ENCODE measurements around the gene FAM234B. TPM values are rescaled to one million over a fixed set of nuclear protein-coding genes. Genes with fewer than 3 reads are reported as not detected.
A peak's percentile ranks its signal among the peaks of the same experiment; 100 is the strongest.

The FAM234B gene
- polyA plus RNA-seq, 3 donors = 1.6 to 3.2 (median 2.0) TPM

DNA sequence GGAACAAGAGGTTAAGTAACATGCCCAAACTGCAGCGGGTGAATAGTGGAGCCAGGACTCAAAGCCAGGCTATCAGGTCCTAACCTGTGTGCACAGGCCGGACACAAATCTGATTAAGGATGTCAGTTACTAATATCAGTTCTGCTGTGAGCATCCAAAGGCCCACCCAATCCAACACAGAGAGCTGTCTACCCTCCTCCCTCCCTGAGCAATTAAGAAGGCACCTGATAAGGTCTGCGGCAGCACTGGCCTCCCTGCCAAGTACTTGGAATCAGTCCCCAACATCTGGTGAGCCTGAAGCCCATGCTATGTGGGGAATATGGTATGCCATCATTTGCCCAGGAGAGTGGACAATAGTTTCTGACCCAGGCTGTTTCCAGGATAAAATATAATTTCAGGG is 48.0 kb upstream of the FAM234B start:
- Mint-ChIP-seq H3K36me3 (peaks cover 3 to 11% of the 10 kb centered on the region in 2 donors), H3K4me1 (peaks cover 69% of the 10 kb centered on the region), H3K4me3 (no peak overlapping the region), H3K27ac (peak overlapping the region in 2 of 7 donors; percentile 24 to 63), H3K27me3 (ENCODE audit: low read depth in 3 of 3) (no peaks in the 10 kb centered on the region), H3K9me3 (no peaks in the 10 kb centered on the region)
- H3K79me2 ChIP-seq (ENCODE audit: insufficient read depth, low read length) = peaks cover 64% of the 10 kb centered on the region
- no peak overlapping the region for H3K27ac ChIP-seq (ENCODE audit: low read depth in 1 of 2, low read length in 2 of 2)
- no peaks in the 10 kb centered on the region for H4K20me1 ChIP-seq (ENCODE audit: insufficient read depth, low read length)
- no peaks in the 10 kb centered on the region for H3K9me3 ChIP-seq (replicated peaks in 1 of 2; ENCODE audit: control insufficient read depth in 1 of 2, insufficient read depth in 1 of 2, low read length in 2 of 2)
- 100% methylated on average over 2 of the region's 3 CpGs for WGBS (ENCODE audit: insufficient coverage)
- no peaks in the 10 kb centered on the region for H3K27me3 ChIP-seq (ENCODE audit: control insufficient read depth in 2 of 2, insufficient read depth in 2 of 2, low read length in 2 of 2)
- H3K4me3 ChIP-seq (replicated peaks in 1 of 3; ENCODE audit: low read depth in 2 of 3, low read length in 3 of 3) = no peak overlapping the region
- H3K9ac ChIP-seq (ENCODE audit: insufficient read depth, low read length, poor library complexity, severe bottlenecking) = no peak overlapping the region
- peaks cover 52 to 56% of the 10 kb centered on the region in 2 donors for H3K4me1 ChIP-seq (ENCODE audit: control insufficient read depth in 1 of 2, insufficient read depth in 2 of 2, low read length in 2 of 2)
- intact Hi-C loops (cut with micrococcal nuclease) = no loop called here
- TF ChIP-seq CTCF (IDR thresholded peaks at IDR 0.05) = no peak
- H2AFZ ChIP-seq (ENCODE audit: insufficient read depth, low read depth, low read length, poor library complexity, severe bottlenecking) = no peak overlapping the region
- no peak overlapping the region for H3K4me2 ChIP-seq (replicated peaks; ENCODE audit: extremely low read depth, low read length, poor library complexity, severe bottlenecking)
- no peak for DNase-seq
- H3K36me3 ChIP-seq (replicated peaks in 1 of 2; ENCODE audit: control insufficient read depth in 1 of 2, insufficient read depth in 2 of 2, low read length in 2 of 2) = no peaks in the 10 kb centered on the region

GRCh38 chr12:12997156-12997555 is 47.0 kb upstream of the FAM234B start:
- Histone ChIP-seq H3K4me1 (ENCODE audit: control insufficient read depth in 1 of 2, insufficient read depth in 2 of 2, low read length in 2 of 2) (peaks cover 49 to 55% of the 10 kb centered on the region in 2 donors), H3K4me2 (replicated peaks; ENCODE audit: extremely low read depth, low read length, poor library complexity, severe bottlenecking) (no peak overlapping the region)
- WGBS (ENCODE audit: insufficient coverage) = no CpG with 5 or more reads among the region's 3 CpGs

More at GRCh38 chr12:12997156-12997555, 47.0 kb upstream of the FAM234B start:
- Histone ChIP-seq H3K36me3 (replicated peaks in 1 of 2; ENCODE audit: control insufficient read depth in 1 of 2, insufficient read depth in 2 of 2, low read length in 2 of 2) (no peaks in the 10 kb centered on the region), H3K79me2 (ENCODE audit: insufficient read depth, low read length) (peaks cover 60% of the 10 kb centered on the region), H3K4me3 (replicated peaks in 1 of 3; ENCODE audit: low read depth in 2 of 3, low read length in 3 of 3) (no peak overlapping the region), H4K20me1 (ENCODE audit: insufficient read depth, low read length) (no peaks in the 10 kb centered on the region), H3K9ac (ENCODE audit: insufficient read depth, low read length, poor library complexity, severe bottlenecking) (no peak overlapping the region), H3K27me3 (ENCODE audit: control insufficient read depth in 2 of 2, insufficient read depth in 2 of 2, low read length in 2 of 2) (no peaks in the 10 kb centered on the region), H2AFZ (ENCODE audit: insufficient read depth, low read depth, low read length, poor library complexity, severe bottlenecking) (no peak overlapping the region), H3K9me3 (replicated peaks in 1 of 2; ENCODE audit: control insufficient read depth in 1 of 2, insufficient read depth in 1 of 2, low read length in 2 of 2) (no peaks in the 10 kb centered on the region), H3K27ac (ENCODE audit: low read depth in 1 of 2, low read length in 2 of 2) (no peak overlapping the region)
- no peak for DNase-seq
- TF ChIP-seq CTCF (IDR thresholded peaks at IDR 0.05) = no peak
- peak overlapping the region in 3 of 7 donors; percentile 19 to 51 (median 31) for H3K27ac Mint-ChIP-seq
- H3K9me3 Mint-ChIP-seq = no peaks in the 10 kb centered on the region
- H3K4me3 Mint-ChIP-seq = no peak overlapping the region
- no peaks in the 10 kb centered on the region for H3K27me3 Mint-ChIP-seq (ENCODE audit: low read depth in 3 of 3)
- peaks cover 6 to 11% of the 10 kb centered on the region in 2 donors for H3K36me3 Mint-ChIP-seq
- peaks cover 66% of the 10 kb centered on the region for H3K4me1 Mint-ChIP-seq
- intact Hi-C loops (cut with micrococcal nuclease) = no loop called here
